GM19025 (cell line): Measurements from ENCODE around the gene MRPS11.
"Not testable (repeated sequence)": the region's sequence is repeated elsewhere in the genome, so short reads cannot be mapped to it uniquely, and the experiment has no call there.

Source experiments
- ATAC-seq: cut with Tn5 transposase; IDR thresholded peaks from one replicate; pipeline ENCODE4 v1.9.1; 2021; ENCODE audit warnings: mild to moderate bottlenecking, low read depth, moderate library complexity; ENCODE audit not compliant: unreplicated experiment

MRPS11 gene

GRCh38 chr15:88454867-88455810, 12.4 kb upstream of the MRPS11 start:
- ATAC-seq, result peak; percentile 92

GRCh38 chr15:88456733-88457132, 10.8 kb upstream of the MRPS11 start:
- ATAC-seq, result no peak

- ATAC-seq, result no peak
These were observed 3.5 kb upstream of the MRPS11 start for GRCh38 chr15:88463870-88464532.

- ATAC-seq, result no peak
These were observed 1.8 kb upstream of the MRPS11 start for GRCh38 chr15:88465633-88466224.

GRCh38 chr15:88467935-88468528, 524 bp downstream of the MRPS11 start:
- ATAC-seq, result no peak

GRCh38 chr15:88468721-88469120, 1.2 kb downstream of the MRPS11 start:
- ATAC-seq, result not testable (repeated sequence)

- no peak for ATAC-seq
These were observed 1.8 kb downstream of the MRPS11 start for GRCh38 chr15:88469321-88469720.

GRCh38 chr15:88470625-88471372, 3.3 kb downstream of the MRPS11 start:
- no peak for ATAC-seq

- ATAC-seq, result peak; percentile 36
These were observed 4.7 kb downstream of the MRPS11 start for GRCh38 chr15:88472225-88472624.

- not testable (repeated sequence) for ATAC-seq
These were observed 6.3 kb downstream of the MRPS11 start for GRCh38 chr15:88473661-88474293.

GRCh38 chr15:88476635-88477060, 9.1 kb downstream of the MRPS11 start:
- no peak for ATAC-seq

GRCh38 chr15:88477126-88477525, 9.6 kb downstream of the MRPS11 start:
- ATAC-seq, result no peak

- ATAC-seq, result no peak
These were observed 10.4 kb downstream of the MRPS11 start for GRCh38 chr15:88477904-88478303.

- ATAC-seq, result no peak
These were observed 11.7 kb downstream of the MRPS11 start for GRCh38 chr15:88479169-88479568.

GRCh38 chr15:88480981-88481380, 13.5 kb downstream of the MRPS11 start:
- no peak for ATAC-seq

GRCh38 chr15:88482263-88482662, 14.8 kb downstream of the MRPS11 start:
- ATAC-seq, result no peak

GRCh38 chr15:88484682-88485331, 17.3 kb downstream of the MRPS11 start:
- no peak for ATAC-seq

GRCh38 chr15:88487178-88487795, 19.8 kb downstream of the MRPS11 start:
- no peak for ATAC-seq
